IPS-18a (cell line): ENCODE measurements around the gene GCSH.

Experiments
- H3K27ac ChIP-seq: one replicate; pipeline ENCODE4 v1.5.1; 2013; ENCODE audit warnings: low read length
- H3K27me3 ChIP-seq: one replicate; pipeline ENCODE4 v1.6.1; 2013; ENCODE audit warnings: mild to moderate bottlenecking, low read length; ENCODE audit not compliant: control insufficient read depth, insufficient read depth
- H3K36me3 ChIP-seq: one replicate; pipeline ENCODE4 v1.6.1; 2013; ENCODE audit warnings: low read depth, low read length; ENCODE audit not compliant: control insufficient read depth
- H3K4me1 ChIP-seq: one replicate; pipeline ENCODE4 v1.6.1; 2013; ENCODE audit warnings: low read depth, low read length; ENCODE audit not compliant: control insufficient read depth
- H3K4me3 ChIP-seq: one replicate; pipeline ENCODE4 v1.5.1; 2013; ENCODE audit warnings: low read length
- H3K9ac ChIP-seq: one replicate; pipeline ENCODE4 v1.6.1; 2013; ENCODE audit warnings: mild to moderate bottlenecking, low read length, moderate library complexity
- H3K9me3 ChIP-seq: one replicate; pipeline ENCODE4 v1.6.1; 2013; ENCODE audit warnings: low read depth, low read length; ENCODE audit not compliant: control insufficient read depth

GCSH gene

DNA sequence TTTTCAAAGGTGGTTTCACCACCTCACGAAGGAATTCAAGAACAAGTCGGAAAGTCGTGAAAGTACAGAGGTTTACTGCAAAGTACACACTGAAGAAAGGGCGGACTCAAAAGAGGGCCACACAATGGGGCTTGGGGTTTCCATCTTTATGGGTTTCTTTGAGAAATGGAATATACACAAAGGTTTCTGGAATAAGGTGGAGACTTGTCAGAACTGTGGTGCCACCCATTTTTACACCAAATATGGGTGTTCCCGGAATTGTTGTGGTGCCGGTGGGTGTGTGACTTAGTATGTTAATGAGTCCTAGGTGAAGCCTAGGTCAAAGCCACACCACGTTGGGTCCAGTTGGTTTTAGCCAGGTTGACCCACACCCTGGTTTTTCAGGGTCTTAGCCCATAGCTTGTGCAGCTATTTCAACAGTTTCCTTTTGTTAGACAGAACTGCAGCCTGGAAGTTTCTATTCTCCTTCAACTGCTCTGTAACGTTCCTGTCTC, 567 bp upstream of the GCSH start:
- H3K9ac ChIP-seq, result no peak overlapping the region
- H3K27me3 ChIP-seq, result no peaks in the 10 kb centered on the region
- H3K36me3 ChIP-seq, result peaks cover 3% of the 10 kb centered on the region
- H3K4me1 ChIP-seq, result peaks cover 6% of the 10 kb centered on the region
- no peaks in the 10 kb centered on the region for H3K9me3 ChIP-seq
- peak overlapping the region; percentile 21 for H3K4me3 ChIP-seq
- no peak overlapping the region for H3K27ac ChIP-seq

- Histone ChIP-seq H3K27me3 (no peaks in the 10 kb centered on the region), H3K9me3 (no peaks in the 10 kb centered on the region), H3K4me3 (peak overlapping the region; percentile 71), H3K27ac (no peak overlapping the region), H3K9ac (peak overlapping the region; percentile 61), H3K36me3 (peaks cover 3% of the 10 kb centered on the region), H3K4me1 (peaks cover 6% of the 10 kb centered on the region)
Observed at GRCh38 chr16:81095653-81095952, 592 bp downstream of the GCSH start.

DNA sequence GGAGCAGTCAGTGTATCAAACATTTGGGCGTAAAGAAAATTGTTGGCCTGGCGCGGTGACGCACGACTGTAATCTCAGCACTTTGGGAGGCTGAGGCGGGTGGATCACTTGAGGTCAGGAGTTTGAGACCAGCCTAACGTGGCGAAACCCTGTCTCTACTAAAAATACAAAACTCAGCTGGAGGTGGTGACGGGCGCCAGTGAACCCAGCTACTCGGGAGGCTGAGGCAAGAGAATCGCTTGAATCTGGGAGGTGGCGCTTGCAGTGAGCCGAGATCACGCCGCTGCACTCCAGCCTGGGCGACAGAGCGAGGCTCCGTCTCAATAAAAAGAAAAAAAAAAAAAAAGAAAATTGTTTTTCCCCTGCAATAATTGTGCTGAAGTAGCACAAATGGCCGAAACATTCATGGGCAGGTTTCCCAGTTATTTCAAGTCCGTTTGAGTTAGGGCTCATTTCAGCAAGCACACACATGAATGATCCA, 1.4 kb downstream of the GCSH start:
- Histone ChIP-seq H3K27me3 (no peaks in the 10 kb centered on the region), H3K9ac (peak overlapping the region; percentile 61), H3K4me1 (peaks cover 6% of the 10 kb centered on the region), H3K36me3 (peaks cover 3% of the 10 kb centered on the region), H3K9me3 (no peaks in the 10 kb centered on the region), H3K4me3 (peak overlapping the region; percentile 71), H3K27ac (no peak overlapping the region)

- no peak overlapping the region for H3K9ac ChIP-seq
- no peaks in the 10 kb centered on the region for H3K27me3 ChIP-seq
- H3K9me3 ChIP-seq, result no peaks in the 10 kb centered on the region
- no peaks in the 10 kb centered on the region for H3K4me1 ChIP-seq
- no peak overlapping the region for H3K27ac ChIP-seq
- H3K36me3 ChIP-seq, result peaks cover 19% of the 10 kb centered on the region
- H3K4me3 ChIP-seq, result no peak overlapping the region
Observed at GRCh38 chr16:81088836-81089235, 7.4 kb downstream of the GCSH start.

- Histone ChIP-seq H3K4me3 (no peak overlapping the region), H3K9me3 (no peaks in the 10 kb centered on the region), H3K27me3 (peaks cover 3% of the 10 kb centered on the region), H3K27ac (no peak overlapping the region), H3K36me3 (peaks cover 10% of the 10 kb centered on the region), H3K9ac (no peak overlapping the region), H3K4me1 (no peaks in the 10 kb centered on the region)
Observed at GRCh38 chr16:81081014-81081413, 15.2 kb downstream of the GCSH start.

DNA sequence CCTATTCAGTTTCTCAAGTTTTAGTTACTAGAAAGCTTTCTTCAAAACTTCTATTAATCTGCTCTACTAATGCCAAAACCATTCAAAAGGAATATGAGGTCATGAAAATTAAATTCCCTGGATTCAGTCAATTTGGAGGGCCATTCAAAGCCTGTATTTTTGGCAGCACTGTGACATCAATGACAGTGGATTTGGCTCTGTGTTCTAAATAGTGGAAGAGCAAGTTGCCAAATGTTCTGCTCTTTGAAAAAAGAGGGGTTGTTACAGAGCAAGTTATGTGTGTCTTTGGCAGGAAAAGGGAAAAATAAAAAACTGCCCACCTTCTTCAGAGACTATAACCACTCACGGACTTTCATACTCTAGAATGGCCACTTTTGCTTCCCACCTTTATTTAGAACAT, 16.0 kb downstream of the GCSH start:
- Histone ChIP-seq H3K27me3 (peaks cover 7% of the 10 kb centered on the region), H3K4me3 (no peak overlapping the region), H3K9ac (no peak overlapping the region), H3K27ac (no peak overlapping the region), H3K9me3 (no peaks in the 10 kb centered on the region), H3K36me3 (peaks cover 10% of the 10 kb centered on the region), H3K4me1 (no peaks in the 10 kb centered on the region)

DNA sequence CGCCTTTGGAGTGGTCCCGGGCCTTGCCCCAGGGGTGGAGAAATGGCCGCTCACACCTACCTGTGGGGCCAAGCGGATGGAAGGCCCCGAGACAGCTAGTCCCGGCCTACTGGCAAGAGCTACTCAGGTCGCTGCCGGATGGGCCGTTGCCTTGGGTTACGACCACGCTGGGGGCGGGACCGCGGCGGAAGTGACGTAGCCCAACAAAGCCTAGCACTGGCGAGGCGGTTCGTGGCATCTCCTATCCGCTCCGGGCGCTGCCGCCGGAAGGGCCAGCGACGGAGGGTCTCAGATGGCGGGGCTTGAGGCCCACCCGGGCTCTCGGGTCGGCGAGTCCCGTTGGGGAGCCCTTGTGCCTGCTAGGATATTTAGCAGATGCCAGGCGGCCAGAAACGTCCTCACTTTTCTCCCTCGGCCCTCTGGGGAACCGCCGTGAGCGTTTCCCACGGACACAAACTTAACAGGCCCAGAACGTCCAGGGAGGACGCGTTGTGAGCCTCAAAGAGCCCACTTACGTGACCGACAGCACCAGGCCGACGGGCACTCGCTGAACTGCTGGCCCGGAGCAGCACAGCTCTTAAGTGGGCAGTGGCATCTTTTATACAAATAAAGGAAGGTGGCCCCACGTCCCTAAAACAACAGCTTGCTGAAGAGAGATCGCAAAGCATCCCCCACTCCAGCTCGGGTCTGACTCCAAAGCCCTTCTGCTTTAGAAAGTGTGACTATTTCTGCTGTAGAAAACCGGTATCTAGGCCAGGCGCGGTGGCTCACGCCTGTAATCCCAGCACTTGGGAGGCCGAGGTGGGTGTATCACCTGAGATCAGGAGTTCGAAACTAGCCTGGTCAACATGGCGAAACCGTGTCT, 18.9 kb downstream of the GCSH start, which contains the start of gene C16orf46:
Gene C16orf46, minus strand, starts transcription at position 163 of the 865 bp plus-strand sequence. CDS start 13,283 bp downstream, outside the sequence.
- Histone ChIP-seq H3K27ac (peak within 1 kb of the TSS; percentile 84), H3K4me1 (no peaks in the 10 kb centered on the region)

DNA sequence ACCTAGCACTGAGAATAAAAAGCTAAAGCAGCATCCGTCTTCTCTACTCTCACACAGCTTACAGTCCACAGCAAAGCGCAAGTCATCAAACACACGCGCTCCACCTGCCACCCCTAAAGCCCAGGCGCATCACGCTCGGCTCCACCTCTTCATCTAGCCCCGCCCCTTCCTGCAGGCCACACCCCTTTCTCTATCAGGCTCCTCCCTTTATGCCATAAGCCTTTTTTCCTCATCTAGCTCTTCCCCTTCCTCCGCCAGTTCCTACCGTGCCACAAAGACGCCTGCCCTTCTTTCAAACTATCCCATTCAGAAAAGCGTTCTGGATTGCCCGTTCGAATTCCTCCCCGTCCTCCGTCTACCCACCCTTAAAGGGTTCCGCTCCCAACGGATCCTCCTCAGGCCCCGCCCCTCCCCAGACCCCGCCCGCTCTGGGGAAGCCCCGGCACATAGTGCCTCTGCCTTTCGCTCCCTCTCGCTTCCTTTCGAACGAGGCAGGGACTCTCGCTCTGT, 19.6 kb downstream of the GCSH start:
- Histone ChIP-seq H3K27me3 (peaks cover 7% of the 10 kb centered on the region), H3K4me1 (no peaks in the 10 kb centered on the region), H3K27ac (peak overlapping the region; percentile 8), H3K9me3 (no peaks in the 10 kb centered on the region), H3K4me3 (peak overlapping the region; percentile 72), H3K9ac (peak overlapping the region; percentile 85), H3K36me3 (no peaks in the 10 kb centered on the region)

More for the DNA sequence above, 18.9 kb downstream of the GCSH start, which contains the start of gene C16orf46:
- peaks cover 7% of the 10 kb centered on the region for H3K27me3 ChIP-seq
- H3K4me3 ChIP-seq, result peak within 1 kb of the TSS; percentile 72
- H3K9ac ChIP-seq, result peak within 1 kb of the TSS; percentile 85
- no peaks in the 10 kb centered on the region for H3K36me3 ChIP-seq
- H3K9me3 ChIP-seq, result no peaks in the 10 kb centered on the region

GRCh38 chr16:81073560-81074330, 22.4 kb downstream of the GCSH start:
- Histone ChIP-seq H3K36me3 (no peaks in the 10 kb centered on the region), H3K4me3 (no peak overlapping the region), H3K27ac (no peak overlapping the region), H3K27me3 (peaks cover 7% of the 10 kb centered on the region), H3K9ac (no peak overlapping the region), H3K9me3 (no peaks in the 10 kb centered on the region), H3K4me1 (no peaks in the 10 kb centered on the region)

GRCh38 chr16:81071805-81072204, 24.4 kb downstream of the GCSH start:
- Histone ChIP-seq H3K27me3 (peaks cover 7% of the 10 kb centered on the region), H3K36me3 (no peaks in the 10 kb centered on the region), H3K27ac (no peak overlapping the region), H3K9ac (no peak overlapping the region), H3K9me3 (no peaks in the 10 kb centered on the region), H3K4me1 (no peaks in the 10 kb centered on the region), H3K4me3 (no peak overlapping the region)

GRCh38 chr16:81070979-81071378, 25.2 kb downstream of the GCSH start:
- Histone ChIP-seq H3K9me3 (no peaks in the 10 kb centered on the region), H3K4me3 (no peak overlapping the region), H3K27ac (no peak overlapping the region), H3K4me1 (no peaks in the 10 kb centered on the region), H3K27me3 (peaks cover 3% of the 10 kb centered on the region), H3K36me3 (no peaks in the 10 kb centered on the region), H3K9ac (no peak overlapping the region)
